ENCODE data around the gene TSPAN14. TPM values are rescaled to one million over a fixed set of nuclear protein-coding genes. Genes with fewer than 3 reads are reported as not detected.
"Not testable (repeated sequence)": the region's sequence is repeated elsewhere in the genome, so short reads cannot be mapped to it uniquely, and the experiment has no call there.

The TSPAN14 gene
- total and polyA plus RNA-seq, 2 experiments from 2014 or later = 65.9 to 104 TPM

- TF ChIP-seq CTCF (IDR thresholded peaks at IDR 0.05; ENCODE audit: poor library complexity) (no peak), EZH2 (IDR thresholded peaks at IDR 0.05; ENCODE audit: borderline replicate concordance) (no peak), EZH2phosphoT487 (IDR thresholded peaks at IDR 0.05; ENCODE audit: low read depth, severe bottlenecking, unreplicated experiment) (no peak)
- Histone ChIP-seq H3K36me3 (replicated peaks; ENCODE audit: insufficient read depth, low read depth) (no peaks in the 10 kb centered on the region), H3K4me1 (ENCODE audit: insufficient read depth) (peaks cover 18% of the 10 kb centered on the region), H3K79me2 (peaks cover 86% of the 10 kb centered on the region), H3K4me3 (no peak overlapping the region), H3K9me2 (replicated peaks; ENCODE audit: insufficient read depth) (no peaks in the 10 kb centered on the region), H3K4me2 (no peak overlapping the region), H3K9me3 (ENCODE audit: low read depth) (peaks cover 5% of the 10 kb centered on the region), H3K27ac (peak overlapping the region; percentile 37), H3K27me3 (no peaks in the 10 kb centered on the region), H4K20me1 (ENCODE audit: insufficient read depth, poor library complexity, severe bottlenecking) (peaks cover 41% of the 10 kb centered on the region), H2AFZ (no peak overlapping the region)
- DNase-seq (ENCODE audit: low spot score) = no peak
- 95% methylated on average over 1 of the region's 1 CpG for WGBS (ENCODE audit: low lambda C conversion rate, missing lambda C conversion rate)
Measured at GRCh38 chr10:80476685-80477084, 22.6 kb downstream of the TSPAN14 start.

DNA sequence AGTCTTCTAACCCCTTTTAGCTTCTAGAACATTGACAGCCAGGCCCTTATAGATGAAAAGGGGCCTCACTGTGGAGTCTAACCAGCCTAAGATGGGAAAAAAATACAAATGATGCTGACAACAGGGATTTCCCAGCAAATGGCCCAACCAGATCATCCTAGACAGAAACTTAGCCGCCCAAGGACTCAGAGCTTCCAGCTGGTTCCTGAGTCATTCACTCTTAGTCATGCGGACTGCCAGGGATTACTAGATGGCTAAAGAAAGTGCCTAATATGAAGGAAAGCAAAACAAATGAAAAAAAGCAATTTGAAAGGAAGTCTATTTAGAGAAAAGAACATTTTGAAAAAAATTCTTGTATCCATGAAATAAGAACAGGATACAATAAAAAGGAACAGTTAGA lies 23.7 kb downstream of the TSPAN14 start:
- Histone ChIP-seq H3K4me1 (ENCODE audit: insufficient read depth) (peaks cover 9% of the 10 kb centered on the region), H3K4me2 (no peak overlapping the region), H3K36me3 (replicated peaks; ENCODE audit: insufficient read depth, low read depth) (no peaks in the 10 kb centered on the region), H3K9me3 (ENCODE audit: low read depth) (peaks cover 5% of the 10 kb centered on the region), H2AFZ (no peak overlapping the region), H3K4me3 (no peak overlapping the region), H3K27me3 (no peaks in the 10 kb centered on the region), H3K27ac (peak overlapping the region; percentile 37), H4K20me1 (ENCODE audit: insufficient read depth, poor library complexity, severe bottlenecking) (peaks cover 40% of the 10 kb centered on the region), H3K9me2 (replicated peaks; ENCODE audit: insufficient read depth) (no peaks in the 10 kb centered on the region), H3K79me2 (peaks cover 86% of the 10 kb centered on the region)
- 79% methylated on average over 2 of the region's 2 CpGs for WGBS (ENCODE audit: low lambda C conversion rate, missing lambda C conversion rate)
- TF ChIP-seq CTCF (IDR thresholded peaks at IDR 0.05; ENCODE audit: poor library complexity) = no peak
- no peak for TF ChIP-seq EZH2phosphoT487 (IDR thresholded peaks at IDR 0.05; ENCODE audit: low read depth, severe bottlenecking, unreplicated experiment)
- no peak for TF ChIP-seq EZH2 (IDR thresholded peaks at IDR 0.05; ENCODE audit: borderline replicate concordance)
- no peak for DNase-seq (ENCODE audit: low spot score)

GRCh38 chr10:80480373-80480772 lies 26.3 kb downstream of the TSPAN14 start:
- Histone ChIP-seq H4K20me1 (ENCODE audit: insufficient read depth, poor library complexity, severe bottlenecking) (peaks cover 31% of the 10 kb centered on the region), H3K79me2 (peaks cover 86% of the 10 kb centered on the region)
- not testable (repeated sequence) for H3K4me1 ChIP-seq (ENCODE audit: insufficient read depth); H3K27me3 ChIP-seq; H3K4me2 ChIP-seq; H3K27ac ChIP-seq; H3K4me3 ChIP-seq; H3K9me2 ChIP-seq (replicated peaks; ENCODE audit: insufficient read depth); H3K36me3 ChIP-seq (replicated peaks; ENCODE audit: insufficient read depth, low read depth); DNase-seq (ENCODE audit: low spot score); H3K9me3 ChIP-seq (ENCODE audit: low read depth); H2AFZ ChIP-seq
- WGBS (ENCODE audit: low lambda C conversion rate, missing lambda C conversion rate) = 97% methylated on average over 6 of the region's 6 CpGs

DNA sequence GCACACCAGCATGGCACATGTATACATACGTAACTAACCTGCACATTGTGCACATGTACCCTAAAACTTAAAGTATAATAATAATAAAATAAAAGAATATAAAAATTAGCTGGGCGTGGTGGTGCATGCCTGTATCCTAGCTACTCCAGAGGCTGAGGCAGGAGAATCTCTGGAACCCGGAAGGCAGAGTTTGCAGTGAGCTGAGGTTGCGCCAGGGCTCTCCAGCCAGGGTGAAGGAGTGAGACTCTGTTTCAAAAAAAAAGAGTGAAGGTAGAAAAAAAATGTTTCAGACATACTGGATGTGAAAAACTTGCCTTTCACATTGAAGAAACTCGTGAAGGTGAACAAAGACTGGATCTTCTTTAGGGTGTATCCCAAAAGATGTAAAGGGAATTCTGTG lies 26.7 kb downstream of the TSPAN14 start:
- 94% methylated on average over 5 of the region's 5 CpGs for WGBS (ENCODE audit: low lambda C conversion rate, missing lambda C conversion rate)
- no peak overlapping the region for H3K27ac ChIP-seq
- peaks cover 86% of the 10 kb centered on the region for H3K79me2 ChIP-seq

More for the DNA sequence above, 26.7 kb downstream of the TSPAN14 start:
- H3K4me1 ChIP-seq (ENCODE audit: insufficient read depth) = peaks cover 8% of the 10 kb centered on the region
- no peak for DNase-seq (ENCODE audit: low spot score)
- no peaks in the 10 kb centered on the region for H3K9me2 ChIP-seq (replicated peaks; ENCODE audit: insufficient read depth)
- TF ChIP-seq CTCF (IDR thresholded peaks at IDR 0.05; ENCODE audit: poor library complexity) = no peak
- H3K4me3 ChIP-seq = no peak overlapping the region
- H3K9me3 ChIP-seq (ENCODE audit: low read depth) = peaks cover 5% of the 10 kb centered on the region
- no peak overlapping the region for H3K4me2 ChIP-seq
- H3K27me3 ChIP-seq = no peaks in the 10 kb centered on the region
- H3K36me3 ChIP-seq (replicated peaks; ENCODE audit: insufficient read depth, low read depth) = no peaks in the 10 kb centered on the region
- H2AFZ ChIP-seq = no peak overlapping the region
- H4K20me1 ChIP-seq (ENCODE audit: insufficient read depth, poor library complexity, severe bottlenecking) = peaks cover 36% of the 10 kb centered on the region

All from hepatocyte (in vitro differentiated cells).